ENCODE measurements around the gene SSTR4. TPM values are rescaled to one million over a fixed set of nuclear protein-coding genes. Genes with fewer than 3 reads are reported as not detected.

SSTR4 gene
- total RNA-seq, 1 experiment from 2014 or later = not detected

- no peaks in the 10 kb centered on the region for H3K36me3 ChIP-seq (ENCODE audit: low read depth)
- TF ChIP-seq EZH2 (IDR thresholded peaks at IDR 0.05; ENCODE audit: low read depth) = no peak
- no peak for TF ChIP-seq CTCF (conservative IDR thresholded peaks at IDR 0.05)
- H4K20me1 ChIP-seq (ENCODE audit: insufficient read depth) = no peaks in the 10 kb centered on the region
- CTCF ChIA-PET = no interaction called here
- no peak overlapping the region for H2AFZ ChIP-seq
- no peaks in the 10 kb centered on the region for H3K27me3 ChIP-seq (ENCODE audit: insufficient read depth, low read depth)
- H3F3A ChIP-seq (ENCODE audit: insufficient read depth, low read depth) = no peaks in the 10 kb centered on the region
- H3K9me2 ChIP-seq (ENCODE audit: insufficient read depth) = no peaks in the 10 kb centered on the region
- H3K79me2 ChIP-seq (ENCODE audit: low read depth) = no peaks in the 10 kb centered on the region
- no peaks in the 10 kb centered on the region for H3K9me3 ChIP-seq (ENCODE audit: insufficient read depth, low read depth)
- intact Hi-C loops (cut with micrococcal nuclease; ENCODE audit: unreplicated experiment) = no loop called here
- no peak overlapping the region for H3K4me2 ChIP-seq
- BruUV-seq (replicated peaks) = no TSS peak
- no peak overlapping the region for H3K4me3 ChIP-seq
- no peak overlapping the region for H3K27ac ChIP-seq
- no peak for DNase-seq
- no peaks in the 10 kb centered on the region for H3K4me1 ChIP-seq (replicated peaks; ENCODE audit: insufficient read depth)
- POLR2A ChIA-PET (ENCODE audit: unreplicated experiment) = no interaction called here
These were observed 34.0 kb downstream of the SSTR4 start for GRCh38 chr20:23069108-23069507.

GRCh38 chr20:23071398-23071797 lies 36.3 kb downstream of the SSTR4 start:
- DNase-seq = no peak

GRCh38 chr20:23071996-23072395 lies 36.9 kb downstream of the SSTR4 start:
- Histone ChIP-seq H3K79me2 (ENCODE audit: low read depth) (no peaks in the 10 kb centered on the region), H3K27ac (no peak overlapping the region), H3F3A (ENCODE audit: insufficient read depth, low read depth) (no peaks in the 10 kb centered on the region), H3K27me3 (ENCODE audit: insufficient read depth, low read depth) (no peaks in the 10 kb centered on the region), H3K4me2 (no peak overlapping the region), H3K9me2 (ENCODE audit: insufficient read depth) (no peaks in the 10 kb centered on the region), H2AFZ (no peak overlapping the region), H3K4me1 (replicated peaks; ENCODE audit: insufficient read depth) (no peaks in the 10 kb centered on the region), H3K36me3 (ENCODE audit: low read depth) (no peaks in the 10 kb centered on the region), H3K4me3 (no peak overlapping the region), H4K20me1 (ENCODE audit: insufficient read depth) (no peaks in the 10 kb centered on the region), H3K9me3 (ENCODE audit: insufficient read depth, low read depth) (no peaks in the 10 kb centered on the region)
- no peak for DNase-seq
- BruUV-seq (replicated peaks) = no TSS peak
- no peak for TF ChIP-seq CTCF (conservative IDR thresholded peaks at IDR 0.05)
- no peak for TF ChIP-seq EZH2 (IDR thresholded peaks at IDR 0.05; ENCODE audit: low read depth)
- CTCF ChIA-PET = no interaction called here
- POLR2A ChIA-PET (ENCODE audit: unreplicated experiment) = no interaction called here
- intact Hi-C loops (cut with micrococcal nuclease; ENCODE audit: unreplicated experiment) = no loop called here

More at GRCh38 chr20:23071398-23071797, 36.3 kb downstream of the SSTR4 start:
- no TSS peak for BruUV-seq (replicated peaks)
- no peak for TF ChIP-seq CTCF (conservative IDR thresholded peaks at IDR 0.05)
- TF ChIP-seq EZH2 (IDR thresholded peaks at IDR 0.05; ENCODE audit: low read depth) = no peak
- CTCF ChIA-PET = no interaction called here
- Histone ChIP-seq H3K27me3 (ENCODE audit: insufficient read depth, low read depth) (no peaks in the 10 kb centered on the region), H3K4me1 (replicated peaks; ENCODE audit: insufficient read depth) (no peaks in the 10 kb centered on the region), H3K79me2 (ENCODE audit: low read depth) (no peaks in the 10 kb centered on the region), H3K4me2 (no peak overlapping the region), H3K4me3 (no peak overlapping the region), H3K27ac (no peak overlapping the region), H4K20me1 (ENCODE audit: insufficient read depth) (no peaks in the 10 kb centered on the region), H3F3A (ENCODE audit: insufficient read depth, low read depth) (no peaks in the 10 kb centered on the region), H3K9me3 (ENCODE audit: insufficient read depth, low read depth) (no peaks in the 10 kb centered on the region), H3K9me2 (ENCODE audit: insufficient read depth) (no peaks in the 10 kb centered on the region), H3K36me3 (ENCODE audit: low read depth) (no peaks in the 10 kb centered on the region), H2AFZ (no peak overlapping the region)
- POLR2A ChIA-PET (ENCODE audit: unreplicated experiment) = no interaction called here
- intact Hi-C loops (cut with micrococcal nuclease; ENCODE audit: unreplicated experiment) = no loop called here

Measured in PC-9 (cell line).